Ishikawa (cell line): Measurements from ENCODE around the gene STT3A.

Experiments
- EP300 ChIP-seq: IDR thresholded peaks from 2 replicates; pipeline ENCODE4 v1.6.1; 2012; ENCODE audit warnings: borderline replicate concordance
- FOXM1 ChIP-seq: IDR thresholded peaks from 2 replicates; pipeline ENCODE4 v1.6.1; 2012; ENCODE audit warnings: low read depth, borderline replicate concordance
- RAD21 ChIP-seq: IDR thresholded peaks from 2 replicates; pipeline ENCODE4 v1.6.1; 2012; ENCODE audit warnings: low read depth
- TAF1 ChIP-seq: IDR thresholded peaks from 2 replicates; pipeline ENCODE4 v1.6.1; 2012; ENCODE audit warnings: low read depth, mild to moderate bottlenecking
- TEAD4 ChIP-seq: IDR thresholded peaks from 2 replicates; pipeline ENCODE4 v1.6.1; 2012
- YY1 ChIP-seq: IDR thresholded peaks from 2 replicates; pipeline ENCODE4 v1.6.1; 2012; ENCODE audit warnings: low read depth

- TF ChIP-seq YY1 (no peak), TEAD4 (no peak), RAD21 (no peak), TAF1 (no peak), FOXM1 (no peak), EP300 (no peak)
These were observed 30.4 kb downstream of the STT3A start for GRCh38 chr11:125623064-125623463.
